Stimulated activated CD8-positive, alpha-beta memory T cell treated with anti-CD3 and anti-CD28 coated beads, Interleukin-2, amount 100 ng/mL, for 1 hour (primary cell): ENCODE data around the gene ZNF614.
"Not testable (repeated sequence)": the region's sequence is repeated elsewhere in the genome, so short reads cannot be mapped to it uniquely, and the experiment has no call there.

ENCODE experiments used
- DNase-seq, 2 donors: peaks; one replicate each; pipeline ENCODE4 v3.0.0-alpha.2; 2020; ENCODE audit warnings: low read depth in 2 of 2

ZNF614 gene

DNA sequence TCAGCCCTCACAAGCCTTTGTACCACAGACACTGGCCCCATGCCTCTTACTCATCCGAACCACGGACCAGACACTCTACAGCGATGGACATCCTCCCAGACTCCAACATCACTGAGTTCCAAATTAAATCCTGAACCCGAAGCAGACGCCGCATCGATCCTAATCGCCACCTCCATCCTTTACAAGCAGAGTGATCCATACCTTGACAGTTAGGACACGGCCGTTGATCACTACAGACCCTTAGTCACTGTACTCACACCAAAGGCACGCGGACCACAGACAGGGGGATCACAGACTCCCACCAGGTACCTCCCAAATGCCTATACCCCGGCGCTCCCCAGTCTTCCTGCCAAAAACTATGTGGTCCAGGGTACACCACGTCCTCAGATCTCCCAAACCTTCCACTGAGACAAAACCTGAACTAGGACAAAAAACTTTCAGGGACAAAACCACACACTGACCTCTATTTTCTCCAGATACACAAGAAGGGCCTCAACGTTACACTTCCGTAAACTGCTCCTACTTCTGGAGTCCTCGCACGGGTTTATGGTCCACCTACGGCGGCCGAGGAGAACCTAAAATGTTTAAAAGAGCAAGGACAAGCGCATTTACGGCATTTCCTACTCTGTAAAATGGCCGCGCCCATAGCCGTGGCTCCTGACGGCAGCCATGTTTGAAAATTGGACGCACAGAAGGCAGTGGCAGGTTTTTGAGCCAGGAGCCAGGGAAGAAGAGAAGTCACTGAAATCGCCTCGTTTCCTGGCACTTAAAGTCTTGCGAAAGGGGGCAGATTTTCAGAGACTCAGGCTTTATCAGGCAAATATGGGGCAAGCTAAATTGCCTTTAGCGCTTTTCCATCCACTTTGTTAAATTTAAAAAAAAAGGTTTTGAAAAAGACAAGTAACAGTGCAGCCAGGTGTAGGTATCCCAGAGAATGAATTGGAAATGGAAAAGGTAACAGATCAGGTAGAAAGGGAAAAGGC lies 41.6 kb downstream of the ZNF614 start, which contains the start of gene ZNF350:
ZNF350 (minus strand) TSS at position 532 of the 983 bp plus-strand sequence. CDS start 12,480 bp downstream, outside the sequence.
- DNase-seq, result peak; percentile 70 to 77

DNA sequence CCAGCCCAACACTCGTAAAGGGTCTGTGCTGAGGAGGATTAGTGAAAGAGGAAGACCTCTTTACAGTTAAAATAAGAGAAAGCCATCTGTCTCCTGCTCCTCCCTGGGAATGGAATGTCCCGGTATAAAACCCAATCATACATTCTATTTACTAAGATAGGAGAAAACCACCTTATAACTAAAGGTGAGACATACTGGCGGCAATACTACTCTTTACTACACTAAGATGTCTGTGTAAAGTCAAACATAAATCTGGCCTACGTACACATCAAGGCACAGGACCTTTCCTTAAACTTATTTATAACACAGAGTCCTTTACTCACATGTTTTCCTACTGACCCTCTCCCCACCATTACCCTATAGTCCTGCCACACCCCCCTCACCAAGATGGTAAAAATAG lies 44.8 kb downstream of the ZNF614 start:
- DNase-seq, result no peak

DNA sequence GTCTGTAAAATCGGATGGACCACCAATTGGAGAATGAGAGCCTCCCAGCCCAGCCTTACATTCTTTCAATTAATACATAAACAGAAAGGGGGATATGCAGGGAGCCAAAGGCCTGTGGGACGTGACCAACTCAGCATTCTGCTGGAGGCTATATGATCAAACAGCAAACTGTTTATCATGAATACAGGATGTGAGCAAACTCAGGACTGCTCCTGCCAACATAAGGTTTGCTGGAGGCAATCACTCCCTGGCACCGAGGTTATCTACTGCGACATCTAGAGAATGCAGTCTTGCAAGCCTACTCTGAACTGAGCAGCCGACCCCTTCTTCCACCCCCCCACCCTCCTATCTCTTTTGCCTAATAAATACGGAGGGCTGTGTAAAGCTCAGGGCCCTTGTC lies 47.3 kb downstream of the ZNF614 start:
- DNase-seq, result not testable (repeated sequence)

DNA sequence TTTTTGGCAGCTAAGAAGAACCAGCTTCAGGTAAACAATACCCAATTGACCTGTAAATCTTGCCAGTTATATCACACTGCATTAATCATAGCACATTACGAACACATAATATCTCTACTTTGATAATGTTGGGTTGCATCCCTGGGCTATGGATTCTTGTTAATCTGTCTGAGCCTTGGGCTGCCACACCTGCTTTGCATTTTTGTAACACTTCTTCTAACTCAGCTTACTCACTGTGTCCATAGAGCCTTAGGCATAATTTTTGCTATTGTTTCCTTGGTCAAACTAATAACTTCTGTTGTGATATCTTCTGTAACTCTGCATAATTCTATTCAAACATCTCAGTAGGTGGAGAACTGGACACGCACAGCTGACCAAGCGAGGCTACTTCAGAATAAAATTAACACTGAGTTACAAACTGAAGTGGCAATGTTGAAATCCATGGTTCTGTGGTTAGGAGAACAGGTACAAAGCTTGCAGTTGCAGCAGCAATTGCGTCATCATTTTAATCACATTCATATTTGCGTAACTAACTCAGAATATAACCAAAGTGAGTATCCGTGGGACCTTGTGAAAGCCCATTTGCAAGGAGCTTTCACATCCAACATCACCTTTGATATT lies 48.0 kb downstream of the ZNF614 start:
- no peak for DNase-seq

DNA sequence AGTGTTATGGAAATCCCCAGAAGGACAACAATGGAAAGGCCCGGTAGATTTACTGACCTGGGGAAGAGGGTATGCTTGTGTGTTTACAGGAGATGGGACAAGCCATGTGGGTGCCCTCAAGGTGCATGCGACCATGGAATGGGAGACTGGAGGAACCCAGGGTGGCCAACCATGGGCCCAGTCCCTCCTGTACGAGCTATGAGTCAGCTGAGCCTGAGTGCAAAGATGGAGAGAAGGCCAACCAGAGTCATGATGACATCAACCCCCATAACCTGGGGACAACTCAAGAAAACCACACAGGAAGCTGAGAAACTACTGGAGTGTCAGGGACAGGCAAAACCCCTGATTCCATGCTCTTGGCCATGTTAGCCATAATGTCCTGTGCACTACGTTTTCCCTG lies 49.3 kb downstream of the ZNF614 start:
- no peak for DNase-seq

DNA sequence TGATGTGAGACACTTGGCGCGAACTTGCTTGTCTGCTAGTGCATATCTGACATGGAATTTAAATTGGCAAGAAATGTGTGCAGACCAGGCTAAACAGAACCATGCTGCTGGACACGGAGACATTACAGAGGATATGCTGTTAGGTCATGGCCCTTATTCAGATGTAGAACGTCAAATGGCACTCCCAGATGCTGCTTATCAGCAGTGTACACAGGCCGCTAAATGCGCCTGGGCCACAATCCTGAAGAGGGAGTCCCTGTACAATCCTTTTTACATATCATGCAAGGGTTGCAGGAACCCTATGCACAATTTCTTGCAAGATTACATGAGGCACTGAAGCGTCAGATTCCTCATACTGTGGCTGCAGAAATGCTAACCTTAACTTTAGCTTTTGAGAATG lies 50.8 kb downstream of the ZNF614 start:
- DNase-seq, result no peak

DNA sequence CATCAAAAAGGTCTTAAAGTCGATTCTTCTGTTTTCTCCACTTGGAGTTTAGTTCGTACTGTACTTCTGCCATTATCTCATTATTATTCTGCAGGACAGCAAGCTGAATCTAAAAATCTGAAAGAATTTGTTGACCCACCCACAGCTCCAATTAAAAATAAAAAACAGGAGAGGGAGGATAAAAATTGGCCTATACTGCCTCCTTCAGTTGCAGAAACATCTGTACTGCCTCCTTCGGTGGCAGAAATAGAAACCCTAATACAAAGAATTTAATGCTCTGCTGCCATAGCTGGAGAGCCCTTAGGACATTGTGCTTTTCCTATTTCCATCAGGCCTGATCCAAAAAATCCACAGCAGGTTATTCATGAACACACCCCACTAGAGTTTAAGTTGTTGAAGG lies 51.3 kb downstream of the ZNF614 start:
- DNase-seq, result no peak

DNA sequence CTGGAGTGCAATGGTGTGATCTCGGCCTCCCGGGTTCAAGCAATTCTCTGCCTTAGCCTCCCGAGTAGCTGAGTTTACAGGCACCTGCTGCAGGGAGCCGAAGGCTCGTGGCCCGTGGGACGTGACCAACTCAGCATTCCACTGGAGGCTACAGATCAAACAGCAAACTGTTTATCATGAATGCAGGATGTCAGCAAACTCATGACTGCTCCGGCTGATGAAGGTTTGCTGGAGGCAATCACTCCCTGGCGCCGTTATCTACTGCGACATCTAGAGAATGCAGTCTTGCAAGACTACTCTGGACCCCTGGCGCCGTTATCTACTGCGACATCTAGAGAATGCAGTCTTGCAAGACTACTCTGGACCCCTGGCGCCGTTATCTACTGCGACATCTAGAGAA lies 52.4 kb downstream of the ZNF614 start:
- not testable (repeated sequence) for DNase-seq

DNA sequence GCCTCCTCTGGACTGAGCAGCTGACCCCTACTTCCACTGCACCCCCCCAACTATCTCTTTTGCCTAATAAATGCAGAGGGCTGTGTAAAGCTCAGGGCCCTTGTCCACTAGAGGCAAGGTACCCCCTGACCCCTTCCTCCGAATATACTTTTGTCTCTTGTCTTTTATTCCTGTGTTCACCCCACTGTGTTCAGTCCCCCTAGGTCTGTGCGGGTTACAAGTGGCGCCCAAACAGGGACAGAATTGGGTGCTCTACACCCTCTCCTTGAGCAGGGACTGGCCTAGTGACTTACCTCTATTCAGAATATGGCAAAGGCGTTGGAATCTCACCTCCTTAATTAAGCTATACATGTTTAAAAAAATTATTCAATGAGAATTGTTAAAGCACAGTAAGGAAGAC lies 56.6 kb downstream of the ZNF614 start:
- no peak for DNase-seq

DNA sequence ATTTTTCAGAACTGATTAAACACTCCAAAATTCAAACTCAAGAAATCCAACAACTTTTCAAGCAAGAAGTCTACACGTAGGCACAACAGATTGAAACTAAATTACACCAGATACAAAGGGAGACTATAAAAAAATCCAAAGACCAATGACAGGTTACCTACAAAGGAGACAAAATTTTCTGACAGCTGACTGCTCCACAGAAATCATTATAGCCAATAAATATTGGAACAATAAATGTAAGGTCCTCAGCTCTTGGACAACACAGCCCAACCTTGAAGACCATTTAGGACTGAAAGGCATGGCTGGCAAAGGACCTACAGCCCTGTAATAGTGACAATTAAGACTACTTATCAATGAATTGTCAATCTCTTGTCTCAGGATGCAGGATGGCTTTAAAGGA lies 57.5 kb downstream of the ZNF614 start:
- DNase-seq, result no peak

DNA sequence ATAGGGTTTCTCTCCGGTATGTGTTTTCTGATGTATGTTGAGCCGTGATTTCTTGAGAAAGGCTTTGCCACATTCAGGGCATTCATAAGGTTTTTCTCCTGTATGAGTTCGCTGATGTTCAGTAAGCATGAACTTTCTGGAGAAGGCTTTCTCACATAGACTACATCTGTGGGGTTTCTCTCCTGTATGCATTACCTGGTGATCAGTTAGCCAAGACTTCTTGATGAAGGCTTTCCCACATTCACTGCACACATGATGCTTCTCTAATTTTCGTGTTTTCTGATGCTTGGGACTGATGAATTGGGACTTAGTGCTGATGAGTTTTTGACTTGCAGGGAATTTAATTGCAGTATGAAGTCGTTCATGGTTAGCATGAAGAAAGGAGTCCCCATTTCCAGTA lies 62.6 kb downstream of the ZNF614 start:
- DNase-seq, result no peak
